Hematopoietic multipotent progenitor cell (in vitro differentiated cells): Measurements from ENCODE around the gene FAM163B. TPM values are rescaled to one million over a fixed set of nuclear protein-coding genes. Genes with fewer than 3 reads are reported as not detected.

Experiments
- DNase-seq, 3 donors: peaks; one replicate each; pipeline ENCODE4 v3.0.0-alpha.2; 2011 to 2015; ENCODE audit warnings: low read depth in 2 of 3, low spot score in 2 of 3
- total RNA-seq: library from RNA; depleted of rRNA; stranded (reverse); fragments of >200 nt; gene quantifications from one replicate; pipeline ENCODE4 v1.2.3, GENCODE V29; 2012

Gene FAM163B
- total RNA-seq, result under 0.01 TPM

GRCh38 chr9:133609311-133610098 is at the start of gene FAM163B:
Gene FAM163B, minus strand, starts transcription at chr9:133609389. Its CDS starts 29,166 bp downstream, at chr9:133580223.
- peak in 2 of 3 donors; percentile 56 to 70 for DNase-seq

GRCh38 chr9:133657120-133657661 is 48.0 kb upstream of the FAM163B start:
- no peak for DNase-seq

GRCh38 chr9:133656211-133657119 is 47.3 kb upstream of the FAM163B start:
- DNase-seq, result no peak

DNA sequence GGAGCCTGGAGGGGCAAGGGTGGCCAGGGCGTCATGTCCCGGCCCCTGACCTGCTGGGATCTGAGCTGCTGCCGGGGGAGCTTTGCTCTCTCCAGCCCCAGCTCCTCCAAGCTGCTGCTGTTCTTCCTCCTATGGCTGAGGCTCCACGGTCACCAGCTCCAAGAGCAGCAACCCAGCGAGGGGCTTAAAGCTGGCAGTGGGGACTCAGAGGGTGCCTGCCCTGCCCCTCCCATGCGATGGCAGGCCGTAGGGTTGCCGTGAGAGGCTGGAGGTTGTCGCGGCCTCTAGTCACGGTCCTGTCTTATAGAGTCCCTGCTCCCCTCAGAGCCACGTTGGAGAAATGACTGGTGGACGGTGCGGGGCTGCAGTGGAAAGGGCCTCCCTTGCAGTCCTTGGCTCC is 46.5 kb upstream of the FAM163B start:
- DNase-seq, result no peak

DNA sequence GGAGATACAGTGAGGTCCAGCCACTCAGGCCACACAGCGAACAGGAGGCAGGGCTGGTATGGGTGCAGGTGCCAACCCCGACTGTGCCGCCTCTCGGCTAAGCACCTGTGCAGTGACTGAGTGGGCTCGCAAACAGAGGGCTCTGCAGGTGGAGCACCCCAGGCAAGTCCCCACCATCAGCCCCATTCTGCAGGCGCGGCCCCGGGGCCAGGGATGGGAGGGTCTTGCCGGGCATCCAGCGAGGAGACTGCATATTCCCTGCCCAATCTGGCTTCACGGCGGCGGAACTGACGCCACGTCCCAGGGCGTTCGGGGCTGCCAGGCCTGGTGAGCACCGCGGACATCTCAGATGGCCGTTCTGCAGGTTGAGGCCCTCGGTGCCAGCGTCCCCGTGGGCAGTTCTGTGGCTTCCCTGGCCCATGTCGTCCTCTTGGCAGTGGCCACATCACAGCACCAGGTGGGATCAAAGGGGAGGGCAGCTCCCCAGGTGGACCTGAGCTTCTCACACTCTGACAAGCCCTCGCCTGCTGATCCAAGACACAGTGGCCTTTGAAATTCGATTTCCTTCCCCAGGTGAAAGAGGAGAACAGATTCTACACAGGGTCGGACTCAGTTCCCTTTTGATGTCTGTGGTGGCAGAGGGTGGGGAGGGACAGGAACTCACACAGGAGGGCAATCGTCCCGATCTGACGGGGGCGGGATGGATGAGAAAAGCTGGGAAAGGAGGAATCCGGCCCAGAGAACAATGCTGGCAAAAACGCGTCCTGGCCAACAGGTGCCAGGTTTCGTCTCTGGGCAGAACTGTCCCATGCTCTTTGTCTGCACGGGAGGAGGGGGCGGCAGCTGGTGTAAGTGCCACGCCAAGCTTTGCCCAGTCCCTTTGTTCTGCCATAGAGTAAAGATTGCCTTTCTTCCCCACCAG is 45.8 kb upstream of the FAM163B start:
- DNase-seq, result no peak

DNA sequence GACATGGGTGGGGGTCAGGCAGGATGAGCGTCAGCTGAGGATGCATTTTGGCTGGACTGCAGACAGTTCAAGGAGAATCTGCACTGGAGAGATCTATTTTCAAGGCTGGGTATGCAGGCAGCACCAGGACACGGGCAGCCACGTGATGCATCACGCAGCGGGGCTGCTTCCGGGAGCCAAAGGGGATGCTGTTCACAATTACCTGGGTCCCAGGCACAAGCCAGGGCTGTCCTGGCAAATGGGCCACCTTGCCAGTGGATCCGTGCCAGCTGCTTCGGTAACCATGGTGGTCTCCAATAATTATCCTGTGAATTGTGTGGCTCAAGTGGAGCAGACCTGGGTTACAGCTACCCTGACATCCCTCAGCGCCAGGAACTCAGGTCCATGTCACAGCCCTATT is 44.4 kb upstream of the FAM163B start:
- no peak for DNase-seq

GRCh38 chr9:133650026-133650425 is 40.8 kb upstream of the FAM163B start:
- DNase-seq, result no peak

DNA sequence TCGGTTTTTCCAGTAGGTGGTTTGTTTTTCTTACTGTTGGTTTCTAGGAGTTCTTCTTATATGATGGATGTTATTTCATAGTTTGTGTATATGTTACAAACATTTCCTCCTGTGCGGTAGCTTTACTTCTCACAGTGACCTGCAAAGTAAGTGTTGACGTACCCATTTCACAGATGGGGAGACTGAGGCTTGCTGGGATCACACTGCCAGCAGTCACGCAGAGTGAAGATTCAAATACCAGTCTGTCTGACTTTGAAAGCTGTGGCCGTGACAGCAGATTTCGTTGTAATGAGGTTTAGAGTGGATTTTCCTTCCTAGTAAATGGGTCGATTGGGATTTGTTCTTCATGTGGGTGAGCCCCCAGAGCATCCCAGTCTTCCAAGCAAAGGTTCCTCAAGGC is 40.0 kb upstream of the FAM163B start:
- no peak for DNase-seq

GRCh38 chr9:133647765-133648469 is 38.7 kb upstream of the FAM163B start:
- no peak for DNase-seq

DNA sequence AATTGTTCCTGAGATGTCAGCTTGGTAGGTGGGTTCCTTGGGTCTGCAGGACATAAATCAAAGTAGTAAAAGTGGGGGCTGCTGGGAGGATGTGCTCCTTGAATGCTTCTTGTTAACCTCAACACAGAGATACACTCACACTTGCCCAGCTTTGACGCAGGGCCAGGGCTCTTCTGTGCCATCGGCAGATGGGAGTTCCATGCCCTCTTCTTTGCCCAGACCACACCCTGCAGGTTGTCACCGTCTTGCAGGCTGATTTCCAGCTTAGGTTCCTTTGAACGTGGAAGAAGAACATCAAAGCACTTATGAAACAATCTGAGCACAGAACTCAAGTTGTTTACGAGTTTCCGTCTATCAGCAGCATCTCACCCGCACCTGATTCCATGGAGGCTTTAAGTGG is 38.0 kb upstream of the FAM163B start:
- no peak for DNase-seq

- peak in 2 of 3 donors; percentile 20 to 31 for DNase-seq
Measured at GRCh38 chr9:133645021-133645765, 36.0 kb upstream of the FAM163B start.

- no peak for DNase-seq
Measured at GRCh38 chr9:133643978-133644760, 35.0 kb upstream of the FAM163B start.

DNA sequence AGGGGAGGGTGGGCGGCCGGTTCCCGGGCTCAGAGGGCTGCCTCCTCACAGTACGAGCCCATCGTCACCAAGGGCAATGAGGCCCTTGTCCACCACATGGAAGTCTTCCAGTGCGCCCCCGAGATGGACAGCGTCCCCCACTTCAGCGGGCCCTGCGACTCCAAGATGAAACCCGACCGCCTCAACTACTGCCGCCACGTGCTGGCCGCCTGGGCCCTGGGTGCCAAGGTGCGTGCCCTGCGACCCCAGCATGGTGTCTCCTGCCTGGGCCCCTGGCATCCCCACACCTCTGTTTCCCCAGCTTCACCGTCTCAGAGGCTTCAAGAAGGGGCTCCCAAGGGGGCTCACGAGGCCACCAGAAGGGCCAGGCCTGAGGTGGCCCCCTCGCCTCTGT is 34.2 kb upstream of the FAM163B start:
- no peak for DNase-seq

GRCh38 chr9:133642708-133643361 is 33.6 kb upstream of the FAM163B start:
- DNase-seq, result no peak

DNA sequence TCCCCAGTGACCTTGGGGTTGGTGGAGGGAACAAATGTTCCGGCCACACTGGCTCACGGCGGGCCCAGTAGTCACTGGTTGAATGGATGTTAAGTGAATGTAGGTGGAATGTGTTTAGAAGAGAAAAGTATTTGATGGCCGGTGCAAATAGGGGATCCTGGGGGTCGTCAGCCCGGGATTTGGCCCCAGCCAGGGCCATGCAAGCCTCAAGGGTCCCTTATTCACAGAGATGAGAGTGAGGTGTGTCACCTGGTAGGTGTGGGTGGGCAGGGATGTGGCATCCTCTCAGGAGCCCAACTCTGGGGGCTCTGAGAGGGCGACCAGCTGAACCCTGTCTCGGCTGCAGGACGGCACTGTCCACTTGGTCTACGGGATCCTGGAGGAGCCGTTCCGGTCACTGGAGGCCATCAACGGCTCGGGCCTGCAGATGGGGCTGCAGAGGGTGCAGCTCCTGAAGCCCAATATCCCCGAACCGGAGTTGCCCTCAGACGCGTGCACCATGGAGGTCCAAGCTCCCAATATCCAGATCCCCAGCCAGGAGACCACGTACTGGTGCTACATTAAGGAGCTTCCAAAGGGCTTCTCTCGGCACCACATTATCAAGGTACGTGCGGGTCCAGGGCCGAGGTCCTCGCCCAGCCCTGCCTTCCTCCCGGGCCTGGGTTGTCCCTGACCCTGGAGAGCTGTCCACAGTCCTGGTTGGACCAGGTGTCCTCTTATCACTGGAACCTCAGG is 32.8 kb upstream of the FAM163B start:
- no peak for DNase-seq

GRCh38 chr9:133641396-133641655 is 32.1 kb upstream of the FAM163B start:
- DNase-seq, result no peak
